Aorta (tissue), 5 donors: ENCODE measurements around the gene AP4M1. TPM values are rescaled to one million over a fixed set of nuclear protein-coding genes. Genes with fewer than 3 reads are reported as not detected.

ENCODE experiments used
- ATAC-seq: fragments of 200-7000 bp; cut with Tn5 transposase; one replicate; pipeline ENCODE4 v1.9.1; 2022; ENCODE audit warnings: moderate library complexity; ENCODE audit not compliant: low FRiP score
- DNase-seq, 2 donors: peaks; one replicate each; pipeline ENCODE4 v3.0.0-alpha.2; 2020
- H3K27ac ChIP-seq, 2 donors: one replicate each; pipeline ENCODE4 v1.5.1; 2013; ENCODE audit warnings: low read length in 2 of 2, mild to moderate bottlenecking in 2 of 2, moderate library complexity in 2 of 2, control low read depth in 1 of 2, inconsistent platforms in 1 of 2, low read depth in 1 of 2
- H3K27me3 ChIP-seq, 2 donors: one replicate each; pipeline ENCODE4 v1.6.1; 2013; ENCODE audit warnings: control low read depth in 1 of 2, low read length in 1 of 2, mild to moderate bottlenecking in 1 of 2, moderate library complexity in 1 of 2; ENCODE audit not compliant: insufficient read depth in 2 of 2, control insufficient read depth in 1 of 2
- H3K36me3 ChIP-seq, 2 donors: one replicate each; pipeline ENCODE4 v1.6.1; 2013; ENCODE audit warnings: control low read depth in 1 of 2, low read length in 1 of 2, mild to moderate bottlenecking in 1 of 2; ENCODE audit not compliant: insufficient read depth in 2 of 2, control insufficient read depth in 1 of 2
- H3K4me1 ChIP-seq, 2 donors: one replicate each; pipeline ENCODE4 v1.6.1; 2013; ENCODE audit warnings: low read length in 2 of 2, control low read depth in 1 of 2, mild to moderate bottlenecking in 1 of 2, moderate library complexity in 1 of 2; ENCODE audit not compliant: insufficient read depth in 2 of 2, control insufficient read depth in 1 of 2
- H3K4me3 ChIP-seq, 2 donors: one replicate each; pipeline ENCODE4 v1.5.1; 2013; ENCODE audit warnings: low read length in 2 of 2, control low read depth in 1 of 2, mild to moderate bottlenecking in 1 of 2
- H3K9me3 ChIP-seq: one replicate; pipeline ENCODE4 v1.6.1; 2013; ENCODE audit warnings: mild to moderate bottlenecking, low read length; ENCODE audit not compliant: control insufficient read depth
- WGBS, 2 donors: extraction: QIAGEN DNeasy Blood & Tissue Kit; methylation state at CpG; one replicate each; pipeline ENCODE4 v1.1.7; 2013; 5-methylcytosine and 5-hydroxymethylcytosine counted together
- intact Hi-C, 2 donors: fragments of 100-400 bp; cut with DNase I; formaldehyde crosslinking; loops; one replicate each; pipeline versions ENCODE4 v1.14.2 to v1.15.0; 2022
- long read RNA-seq, 2 donors: library from polyadenylated mRNA; unstranded; transcript quantifications; one replicate each; pipeline ENCODE4 v2.0.0, GENCODE V29; 2020 to 2021
- polyA plus RNA-seq, 2 donors: library from polyadenylated mRNA; stranded (reverse); fragments of 200-250 nt; gene quantifications; one replicate each; pipeline ENCODE4 v1.2.3, GENCODE V29; 2013
- total RNA-seq, 2 donors: library from RNA; stranded (reverse); fragmentation: NEBNext Ultra II Directional; extraction: Animal tissue kit (Norgen Biotek cat#: 25700); gene quantifications; one replicate each; pipeline ENCODE4 v1.2.1, GENCODE V29; 2021
- donor health status: healthy with polysubstance abuse.
- donor health status: Bipolar disorder and iron deficiency.
- donor health status: DM: no; HTN: no; CAD: no.
- donor health status: DM: no; HTN: no; CAD: no.
- donor health status: DM: yes; HTN: yes; CAD: no.

AP4M1 gene, protein sequence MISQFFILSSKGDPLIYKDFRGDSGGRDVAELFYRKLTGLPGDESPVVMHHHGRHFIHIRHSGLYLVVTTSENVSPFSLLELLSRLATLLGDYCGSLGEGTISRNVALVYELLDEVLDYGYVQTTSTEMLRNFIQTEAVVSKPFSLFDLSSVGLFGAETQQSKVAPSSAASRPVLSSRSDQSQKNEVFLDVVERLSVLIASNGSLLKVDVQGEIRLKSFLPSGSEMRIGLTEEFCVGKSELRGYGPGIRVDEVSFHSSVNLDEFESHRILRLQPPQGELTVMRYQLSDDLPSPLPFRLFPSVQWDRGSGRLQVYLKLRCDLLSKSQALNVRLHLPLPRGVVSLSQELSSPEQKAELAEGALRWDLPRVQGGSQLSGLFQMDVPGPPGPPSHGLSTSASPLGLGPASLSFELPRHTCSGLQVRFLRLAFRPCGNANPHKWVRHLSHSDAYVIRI
- total RNA-seq: 10 to 100 TPM; 14.9 to 20.5 TPM
- 10 to 100 TPM in 1 of 2 donors, 1 to 10 TPM in 1; 8.1 to 60.9 TPM for polyA plus RNA-seq
- long read RNA-seq, donor 1, transcript AP4M1-201 (15 exons, 1,817 nt): major isoform, 53 of 93 reads
- long read RNA-seq, donor 1, partial matches to known transcripts: 5 of 93 reads
- long read RNA-seq, donor 1, other reads (novel, unspliced or antisense): 31 of 93 reads
- long read RNA-seq, donor 2, transcript AP4M1-201 (15 exons, 1,817 nt): major isoform, 9 of 17 reads
- long read RNA-seq, donor 2, partial matches to known transcripts: 1 of 17 reads
- long read RNA-seq, donor 2, other reads (novel, unspliced or antisense): 6 of 17 reads

DNA sequence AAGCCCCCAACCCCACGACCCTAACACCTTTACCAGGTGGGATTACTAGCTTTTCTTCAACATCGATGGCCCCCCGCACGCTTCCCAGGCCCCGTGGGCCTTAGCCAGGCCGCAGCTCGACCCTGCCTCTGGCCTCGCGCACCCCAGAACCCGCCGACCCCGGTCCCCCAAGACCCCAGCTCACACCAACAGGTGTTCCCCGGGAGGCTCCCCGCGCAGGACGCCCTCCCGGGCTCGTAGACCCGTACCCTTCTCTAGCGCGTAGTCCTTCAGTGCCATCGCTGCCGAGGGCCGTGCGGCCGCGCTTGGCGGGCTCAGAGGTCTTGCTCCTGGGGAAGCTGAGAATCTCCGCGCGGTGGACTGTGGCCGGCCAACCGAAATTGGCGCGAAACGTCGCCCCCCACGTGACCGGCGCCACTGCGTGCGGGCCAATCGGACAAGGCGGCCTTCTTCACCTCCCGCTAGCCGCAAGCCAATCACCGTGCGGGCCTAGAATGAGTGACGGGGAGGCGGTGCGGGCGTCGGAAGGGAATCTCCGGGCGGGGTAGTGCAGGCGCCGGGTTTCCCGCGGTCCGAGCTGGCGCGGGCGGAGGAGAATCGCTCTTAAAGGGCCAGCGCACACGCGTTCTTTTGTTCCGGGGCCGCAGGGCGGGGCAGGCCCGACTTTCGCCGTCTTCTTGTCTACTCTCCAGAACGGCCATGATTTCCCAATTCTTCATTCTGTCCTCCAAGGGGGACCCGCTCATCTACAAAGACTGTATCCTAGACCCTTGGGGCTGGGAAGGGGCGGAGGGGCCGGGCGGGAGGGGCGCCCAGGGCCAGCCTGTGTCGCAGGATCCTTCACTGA, at the start of gene AP4M1, which contains the start of gene MCM7:
Gene AP4M1 (plus strand): TSS at position 628 of the 847 bp plus-strand sequence. CDS start 72 bp downstream, at position 700.
Gene MCM7 (minus strand): TSS at position 382 of the 847 bp plus-strand sequence. CDS start 103 bp downstream, at position 279.
- ATAC-seq (peak; percentile 97), DNase-seq (peak; percentile 99 to 100)
- Histone ChIP-seq H3K27ac (peak within 1 kb of the TSS in 1 of 2 donors; percentile 49), H3K4me1 (no peaks in the 10 kb centered on the region), H3K36me3 (peaks cover 0 to 4% of the 10 kb centered on the region in 2 donors), H3K9me3 (no peaks in the 10 kb centered on the region), H3K27me3 (no peaks in the 10 kb centered on the region), H3K4me3 (peak within 1 kb of the TSS; percentile 81 to 88)
- intact Hi-C loops: loop anchor here in 1 of 2 donors (2.0 kb wide), 2 partner anchors 18 to 26 kb away; partner anchors contain the start of genes CNPY4, MBLAC1 and TAF6
- 0 to 1% methylated on average over 71 to 80 of the region's 80 CpGs for WGBS, 2 donors

DNA sequence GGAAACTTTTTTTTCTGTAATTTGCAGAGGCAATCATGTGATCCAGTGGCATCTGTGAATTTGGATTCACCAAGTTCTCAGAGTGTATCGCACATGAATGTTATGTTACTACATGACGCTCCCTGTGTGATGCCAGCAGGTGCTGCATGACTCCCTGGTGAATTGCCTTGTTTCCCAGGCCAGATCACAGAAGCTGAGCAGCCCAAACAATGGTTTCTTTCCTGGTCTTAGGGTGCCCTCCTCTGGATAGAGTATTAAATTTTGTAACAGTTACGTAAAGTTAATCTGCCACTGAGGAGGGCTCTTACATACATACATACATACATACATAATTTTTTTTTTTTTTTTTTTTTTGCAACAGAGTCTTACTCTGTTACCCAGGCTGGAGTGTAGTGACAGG, 48.2 kb upstream of the AP4M1 start:
- no peak overlapping the region for H3K4me3 ChIP-seq
- intact Hi-C loops: no loop called here
- no peak for DNase-seq
- WGBS, 2 donors: 59 to 65% methylated on average over 3 of the region's 3 CpGs
- H3K36me3 ChIP-seq: peaks cover 2 to 9% of the 10 kb centered on the region in 2 donors
- no peaks in the 10 kb centered on the region for H3K4me1 ChIP-seq
- ATAC-seq: no peak
- H3K27ac ChIP-seq: no peak overlapping the region
- no peaks in the 10 kb centered on the region for H3K9me3 ChIP-seq
- H3K27me3 ChIP-seq: no peaks in the 10 kb centered on the region

DNA sequence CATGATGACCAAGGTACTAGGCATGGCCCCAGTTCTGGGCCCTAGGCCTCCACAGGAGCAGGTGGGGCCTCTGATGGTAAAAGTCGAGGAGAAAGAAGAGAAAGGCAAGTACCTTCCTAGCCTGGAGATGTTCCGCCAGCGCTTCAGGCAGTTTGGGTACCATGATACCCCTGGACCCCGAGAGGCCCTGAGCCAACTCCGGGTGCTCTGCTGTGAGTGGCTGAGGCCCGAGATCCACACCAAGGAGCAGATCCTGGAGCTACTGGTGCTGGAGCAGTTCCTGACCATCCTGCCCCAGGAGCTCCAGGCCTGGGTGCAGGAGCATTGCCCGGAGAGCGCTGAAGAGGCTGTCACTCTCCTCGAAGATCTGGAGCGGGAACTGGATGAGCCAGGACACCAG, 44.4 kb upstream of the AP4M1 start:
- Histone ChIP-seq H3K27me3 (no peaks in the 10 kb centered on the region), H3K36me3 (peaks cover 7 to 10% of the 10 kb centered on the region in 2 donors), H3K4me1 (no peaks in the 10 kb centered on the region), H3K27ac (no peak overlapping the region), H3K9me3 (no peaks in the 10 kb centered on the region), H3K4me3 (no peak overlapping the region)
- ATAC-seq (no peak), DNase-seq (no peak)
- intact Hi-C loops: no loop called here
- WGBS, 2 donors: 93 to 95% methylated on average over 10 of the region's 10 CpGs

DNA sequence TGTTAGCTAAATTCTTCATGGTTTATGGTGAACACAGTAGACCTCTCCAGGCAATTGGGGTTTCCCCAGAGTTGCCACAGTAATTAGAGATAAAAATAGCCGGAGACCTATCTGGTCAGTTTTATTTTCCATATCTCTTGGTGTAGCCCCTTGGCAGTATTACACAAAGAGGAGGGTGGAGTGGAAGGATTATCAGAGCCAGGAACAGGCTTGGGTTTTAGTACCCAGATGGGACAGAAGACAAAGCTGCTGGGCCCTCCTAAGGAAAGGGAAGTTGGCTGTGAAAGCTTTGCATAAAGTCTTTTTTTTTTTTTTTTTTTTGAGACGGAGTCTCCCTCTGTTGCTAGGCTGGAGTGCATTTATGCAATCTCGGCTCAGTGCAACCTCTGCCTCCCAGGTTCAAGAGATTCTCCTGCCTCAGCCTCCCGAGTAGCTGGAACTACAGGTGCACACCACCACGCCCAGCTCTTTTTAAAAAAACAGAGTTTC, 42.1 kb upstream of the AP4M1 start:
- Histone ChIP-seq H3K36me3 (peaks cover 7 to 16% of the 10 kb centered on the region in 2 donors), H3K27me3 (no peaks in the 10 kb centered on the region), H3K9me3 (no peaks in the 10 kb centered on the region), H3K4me1 (no peaks in the 10 kb centered on the region), H3K4me3 (no peak overlapping the region), H3K27ac (no peak overlapping the region)
- ATAC-seq (no peak), DNase-seq (no peak)
- intact Hi-C loops: no loop called here
- 87 to 93% methylated on average over 5 of the region's 5 CpGs for WGBS, 2 donors

DNA sequence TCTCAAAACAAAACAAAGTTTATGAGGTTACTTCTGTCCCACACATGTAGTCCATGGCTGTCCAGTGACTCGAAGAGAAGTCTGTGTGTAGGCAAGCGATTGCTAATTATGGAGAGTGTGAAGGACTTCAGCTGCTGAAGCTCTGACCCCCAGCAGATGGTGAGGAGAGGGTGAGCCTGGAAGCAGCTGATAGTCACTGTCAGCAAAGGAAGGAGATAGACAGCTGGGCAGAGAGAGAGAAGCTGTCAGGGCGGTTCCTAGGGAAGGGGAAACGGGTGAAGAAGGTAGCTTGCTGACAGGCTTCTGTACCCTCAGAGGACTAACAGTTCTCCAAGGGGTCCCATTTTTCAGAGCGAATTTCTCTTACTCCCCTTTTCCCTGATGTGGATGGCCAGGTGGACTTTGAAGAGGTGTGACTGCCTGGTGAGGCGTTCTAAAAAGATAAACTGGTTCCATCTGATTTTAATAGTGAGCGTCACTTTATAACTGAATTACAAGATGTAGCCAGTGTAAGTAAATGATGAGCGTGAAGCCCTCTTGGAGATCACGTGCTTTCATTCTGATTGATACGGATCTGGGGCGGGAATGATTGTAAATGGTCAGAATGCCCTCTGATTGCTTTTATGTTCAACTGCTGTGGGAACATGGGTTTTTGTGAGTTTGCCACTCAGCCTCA, 39.8 kb upstream of the AP4M1 start:
- intact Hi-C loops: no loop called here
- H3K27ac ChIP-seq: no peak overlapping the region
- no peak for ATAC-seq
- H3K36me3 ChIP-seq: peaks cover 7 to 19% of the 10 kb centered on the region in 2 donors
- no peaks in the 10 kb centered on the region for H3K27me3 ChIP-seq
- no peak overlapping the region for H3K4me3 ChIP-seq
- WGBS, 2 donors: 91 to 94% methylated on average over 11 of the region's 11 CpGs
- no peak for DNase-seq
- H3K9me3 ChIP-seq: no peaks in the 10 kb centered on the region
- H3K4me1 ChIP-seq: no peaks in the 10 kb centered on the region

DNA sequence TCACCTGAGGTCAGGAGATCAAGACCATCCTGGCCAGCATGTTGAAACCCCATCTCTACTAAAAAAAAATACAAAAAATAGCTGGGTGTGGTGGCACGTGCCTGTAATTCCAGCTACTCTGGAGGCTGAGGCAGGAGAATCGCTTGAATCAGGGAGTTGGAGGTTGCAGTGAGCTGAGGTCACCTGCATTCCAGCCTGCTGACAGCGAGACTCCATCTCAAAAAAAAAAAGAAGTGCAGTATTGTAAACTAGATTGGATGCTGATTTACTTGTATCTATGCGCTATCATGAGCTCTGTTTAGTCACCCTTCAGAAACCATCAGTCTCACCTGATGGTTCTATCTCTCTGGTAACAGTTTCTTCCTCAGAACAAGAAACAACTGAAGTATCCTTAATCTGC, 38.1 kb upstream of the AP4M1 start:
- H3K27ac ChIP-seq: no peak overlapping the region
- H3K4me3 ChIP-seq: no peak overlapping the region
- 90 to 92% methylated on average over 4 of the region's 4 CpGs for WGBS, 2 donors
- DNase-seq (no peak), ATAC-seq (no peak)
- peaks cover 3 to 11% of the 10 kb centered on the region in 2 donors for H3K36me3 ChIP-seq
- H3K27me3 ChIP-seq: no peaks in the 10 kb centered on the region
- intact Hi-C loops: no loop called here
- H3K9me3 ChIP-seq: no peaks in the 10 kb centered on the region
- no peaks in the 10 kb centered on the region for H3K4me1 ChIP-seq

DNA sequence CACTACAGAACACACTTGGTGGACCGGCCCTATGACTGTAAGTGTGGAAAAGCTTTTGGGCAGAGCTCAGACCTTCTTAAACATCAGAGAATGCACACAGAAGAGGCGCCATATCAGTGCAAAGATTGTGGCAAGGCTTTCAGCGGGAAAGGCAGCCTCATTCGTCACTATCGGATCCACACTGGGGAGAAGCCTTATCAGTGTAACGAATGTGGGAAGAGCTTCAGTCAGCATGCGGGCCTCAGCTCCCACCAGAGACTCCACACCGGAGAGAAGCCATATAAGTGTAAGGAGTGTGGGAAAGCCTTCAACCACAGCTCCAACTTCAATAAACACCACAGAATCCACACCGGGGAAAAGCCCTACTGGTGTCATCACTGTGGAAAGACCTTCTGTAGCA, 37.3 kb upstream of the AP4M1 start:
- WGBS, 2 donors: 72 to 79% methylated on average over 9 of the region's 9 CpGs
- H3K9me3 ChIP-seq: no peaks in the 10 kb centered on the region
- no peak overlapping the region for H3K4me3 ChIP-seq
- no peaks in the 10 kb centered on the region for H3K4me1 ChIP-seq
- H3K27ac ChIP-seq: no peak overlapping the region
- H3K36me3 ChIP-seq: peaks cover 3 to 9% of the 10 kb centered on the region in 2 donors
- H3K27me3 ChIP-seq: no peaks in the 10 kb centered on the region
- intact Hi-C loops: no loop called here
- no peak for ATAC-seq
- DNase-seq: no peak
